Activated effector memory CD4-positive, alpha-beta T cell treated with anti-CD3 and anti-CD28 coated beads, Interleukin-2, amount 50 U/mL, for 16 hours (primary cell): ENCODE measurements around the gene IZUMO4.
"Not testable (repeated sequence)": the region's sequence is repeated elsewhere in the genome, so short reads cannot be mapped to it uniquely, and the experiment has no call there.

ENCODE experiments used
- DNase-seq: peaks from one replicate; pipeline ENCODE4 v3.0.0-alpha.2; 2020

Gene IZUMO4

DNA sequence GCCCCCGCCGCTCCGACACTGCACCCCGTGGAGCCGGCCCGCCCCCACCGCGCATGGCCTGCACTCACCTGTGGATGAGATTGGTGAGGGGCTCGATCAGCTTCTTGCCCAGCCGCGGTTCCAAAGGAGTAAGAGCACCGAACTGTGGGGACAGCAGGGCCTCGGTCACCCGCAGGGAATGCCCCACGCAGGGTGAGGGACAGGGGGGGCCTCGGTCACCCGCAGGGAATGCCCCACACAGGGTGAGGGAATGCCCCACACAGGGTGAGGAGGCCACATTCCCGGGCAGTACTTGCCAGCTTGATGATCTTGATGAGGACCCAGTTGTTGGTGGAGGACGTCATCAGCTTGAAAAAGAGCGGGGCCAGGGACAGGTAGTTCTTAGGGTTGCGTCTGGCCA, 32.3 kb downstream of the IZUMO4 start:
- DNase-seq, result no peak

DNA sequence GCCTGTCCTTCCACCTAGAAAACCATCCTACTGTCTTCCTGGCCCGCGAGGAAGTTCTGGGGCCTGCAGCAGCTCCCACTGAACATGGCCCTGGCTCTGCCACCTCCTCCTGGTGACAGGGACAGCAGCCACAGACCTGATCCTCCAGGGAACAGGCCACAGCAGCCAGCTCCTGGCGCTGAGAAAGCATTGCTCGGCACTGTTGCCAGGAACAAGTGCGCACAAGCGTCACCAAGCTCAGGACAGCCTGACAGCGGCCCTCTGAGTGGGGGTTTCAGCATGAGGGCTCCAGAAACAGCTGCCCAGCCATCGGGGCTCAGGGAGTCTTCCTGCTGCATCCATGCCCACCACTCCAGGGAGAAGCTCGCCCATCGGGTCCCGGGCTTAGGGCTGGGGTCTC, 32.8 kb downstream of the IZUMO4 start:
- DNase-seq, result no peak

DNA sequence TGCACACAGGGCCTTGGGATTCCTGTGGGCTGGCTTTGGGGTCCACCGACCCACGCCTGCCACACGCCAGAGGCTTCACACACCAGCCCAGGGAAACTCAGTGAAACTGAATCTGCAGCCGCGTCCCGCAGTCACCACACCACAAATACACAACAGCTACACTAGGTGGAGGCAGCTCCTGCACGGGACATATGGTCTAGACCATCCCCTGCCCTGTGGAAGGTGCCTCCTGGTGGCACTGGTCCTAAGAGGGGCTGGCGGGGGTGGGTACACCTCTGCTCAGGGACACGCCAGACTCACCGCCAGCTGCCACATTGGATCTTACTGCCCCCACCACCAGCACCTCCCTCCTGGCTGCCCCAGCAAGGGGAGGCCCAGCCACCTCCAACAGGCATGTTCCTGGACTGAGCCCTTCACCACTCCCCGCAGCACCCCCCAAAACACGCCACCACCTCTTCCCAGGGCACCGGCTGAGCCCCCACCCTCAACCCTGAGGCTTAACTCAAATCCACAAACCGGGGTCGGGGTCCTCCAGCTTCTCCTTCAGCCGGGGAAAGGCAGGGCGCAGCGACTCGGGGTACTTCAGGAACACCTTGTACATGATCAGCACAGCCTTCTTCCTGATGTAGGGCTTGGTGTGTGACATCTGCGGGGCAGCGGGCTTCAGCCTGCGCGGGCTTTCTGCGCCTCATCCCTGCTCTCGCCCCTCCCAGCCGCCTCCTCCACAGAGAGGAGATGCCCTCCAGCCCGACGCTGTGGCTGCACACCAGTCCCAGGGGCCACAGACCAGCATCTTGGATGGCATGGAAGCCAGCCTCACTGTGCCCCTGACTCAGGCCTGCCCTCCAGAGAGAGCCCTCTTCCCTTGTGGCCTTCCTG, 33.4 kb downstream of the IZUMO4 start:
- DNase-seq, result no peak

DNA sequence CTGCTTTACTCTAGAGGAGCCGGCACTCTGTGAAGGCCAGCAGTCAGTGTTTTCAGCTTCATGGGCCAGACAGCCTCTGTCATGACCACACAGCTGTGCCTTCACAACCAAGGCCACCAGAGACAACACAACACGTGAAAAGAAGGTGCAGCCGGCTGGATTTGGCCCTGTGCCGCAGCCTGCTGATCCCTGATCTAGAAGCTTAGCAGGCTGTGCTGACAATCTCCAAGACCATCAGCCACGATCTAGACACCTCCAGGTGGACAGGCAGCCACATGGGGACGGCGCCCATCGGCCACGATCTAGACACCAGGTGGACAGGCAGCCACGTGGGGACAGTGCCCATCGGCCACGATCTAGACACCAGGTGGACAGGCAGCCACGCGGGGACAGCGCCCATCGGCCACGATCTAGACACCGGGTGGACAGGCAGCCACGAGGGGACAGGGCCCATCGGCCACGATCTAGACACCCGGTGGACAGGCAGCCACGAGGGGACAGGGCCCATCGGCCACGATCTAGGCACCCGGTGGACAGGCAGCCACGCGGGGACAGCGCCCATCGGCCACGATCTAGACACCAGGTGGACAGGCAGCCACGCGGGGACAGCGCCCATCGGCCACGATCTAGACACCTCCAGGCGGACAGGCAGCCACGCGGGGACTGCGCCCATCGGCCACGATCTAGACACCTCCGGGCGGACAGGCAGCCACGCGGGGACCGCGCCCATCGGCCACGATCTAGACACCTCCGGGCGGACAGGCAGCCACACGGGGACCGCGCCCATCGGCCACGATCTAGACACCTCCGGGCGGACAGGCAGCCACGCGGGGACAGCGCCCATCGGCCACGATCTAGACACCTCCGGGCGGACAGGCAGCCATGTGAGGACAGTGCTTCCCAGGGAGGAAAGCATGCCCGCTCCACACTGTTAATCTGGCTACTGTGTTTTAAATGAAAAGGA, 34.6 kb downstream of the IZUMO4 start:
- not testable (repeated sequence) for DNase-seq

DNA sequence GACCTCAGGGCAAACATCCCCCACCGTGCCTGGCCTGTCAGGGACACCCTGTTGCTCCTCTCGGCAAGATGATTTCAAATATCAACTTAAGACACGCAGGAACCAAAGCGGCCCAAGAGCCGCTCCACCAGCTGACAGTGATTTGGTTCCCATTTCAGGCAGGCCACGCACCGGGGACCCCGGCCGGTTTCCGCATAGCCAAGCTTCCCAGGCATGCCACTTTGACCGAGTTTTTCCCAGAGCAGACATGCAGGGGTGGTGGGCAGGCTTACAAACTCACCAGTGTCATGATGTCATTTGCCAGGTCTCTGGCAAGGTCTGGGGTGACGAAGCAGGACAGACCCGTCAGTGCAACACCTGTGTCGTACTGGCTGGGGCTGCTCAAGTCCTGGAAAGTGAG, 35.5 kb downstream of the IZUMO4 start:
- DNase-seq, result no peak

DNA sequence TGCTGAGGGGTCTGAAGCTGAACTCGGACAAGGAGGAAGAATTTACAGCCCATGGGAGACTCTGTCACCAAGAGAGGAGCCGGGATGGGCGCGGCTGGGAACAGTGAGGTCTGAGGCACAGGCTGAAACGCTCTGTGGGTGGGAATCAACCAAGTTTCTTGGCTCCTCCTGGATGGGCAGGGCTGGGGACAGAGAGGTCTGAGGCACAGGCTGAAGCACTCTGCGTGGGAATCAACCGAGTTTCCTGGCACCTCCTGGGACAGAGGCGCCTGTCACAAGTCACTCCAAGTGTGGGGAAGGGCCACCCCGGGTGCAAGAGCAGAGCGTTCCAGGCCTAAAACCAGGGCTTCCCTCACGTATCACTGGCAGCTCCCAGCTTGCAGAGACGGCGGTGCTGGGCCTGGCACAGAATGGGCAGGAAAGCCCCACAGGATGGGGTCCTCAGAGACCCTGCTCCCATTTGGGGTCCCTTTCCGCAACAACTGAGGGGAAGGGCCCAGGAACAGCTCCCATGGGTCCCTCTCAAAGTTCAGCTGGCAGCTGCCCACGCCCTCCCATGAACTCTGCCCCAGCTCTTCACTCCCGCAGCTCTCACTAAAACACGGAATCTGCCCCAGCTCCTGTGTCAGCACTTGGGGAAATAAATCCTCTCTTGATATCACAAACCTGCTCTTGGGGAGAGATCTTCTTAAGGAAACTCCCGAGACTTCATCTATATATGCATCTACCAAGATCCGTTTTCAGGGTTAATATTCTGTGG, 36.2 kb downstream of the IZUMO4 start:
- DNase-seq, result no peak

DNA sequence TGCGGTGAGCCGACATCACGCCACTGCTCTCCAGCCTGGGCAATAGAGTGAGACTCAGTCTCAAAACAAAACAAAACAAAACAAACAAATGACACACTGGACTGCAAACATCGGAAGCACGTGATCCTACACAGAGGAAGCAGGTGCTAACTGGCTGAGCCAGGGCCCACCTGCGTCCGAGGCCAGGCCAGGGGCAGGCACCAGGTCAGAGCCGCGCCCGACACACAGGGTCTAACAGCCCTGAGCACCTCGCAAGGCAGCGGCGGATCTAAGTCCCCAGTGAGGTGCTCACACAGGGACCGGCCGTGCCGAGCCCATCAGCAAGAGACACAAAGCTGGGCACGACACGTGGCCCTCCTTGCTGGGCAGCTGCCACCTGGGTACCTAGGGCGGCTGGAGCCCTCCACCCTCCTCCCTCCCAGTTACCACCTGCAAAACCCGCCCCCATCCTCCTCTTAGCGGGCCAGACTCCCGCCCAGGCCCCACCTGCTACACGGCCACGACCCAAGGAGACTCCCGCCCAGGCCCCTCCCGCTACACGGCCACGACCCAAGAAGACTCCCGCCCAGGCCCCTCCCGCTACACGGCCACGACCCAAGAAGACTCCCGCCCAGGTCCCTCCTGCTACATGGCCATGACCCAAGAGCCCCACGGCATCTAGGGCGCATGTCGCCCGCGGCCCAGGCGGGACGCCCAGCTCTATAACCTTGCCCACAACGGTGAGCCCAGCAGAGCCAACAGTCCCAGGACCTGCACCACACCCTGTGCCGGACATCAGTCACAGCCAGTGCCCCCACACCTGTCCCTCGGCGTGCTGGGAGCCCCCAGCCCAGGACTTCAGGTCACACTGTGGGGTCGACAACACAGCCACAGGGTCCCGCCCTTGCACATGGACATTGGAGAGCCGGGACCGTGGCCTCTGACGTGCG, 39.0 kb downstream of the IZUMO4 start:
- DNase-seq, result no peak

DNA sequence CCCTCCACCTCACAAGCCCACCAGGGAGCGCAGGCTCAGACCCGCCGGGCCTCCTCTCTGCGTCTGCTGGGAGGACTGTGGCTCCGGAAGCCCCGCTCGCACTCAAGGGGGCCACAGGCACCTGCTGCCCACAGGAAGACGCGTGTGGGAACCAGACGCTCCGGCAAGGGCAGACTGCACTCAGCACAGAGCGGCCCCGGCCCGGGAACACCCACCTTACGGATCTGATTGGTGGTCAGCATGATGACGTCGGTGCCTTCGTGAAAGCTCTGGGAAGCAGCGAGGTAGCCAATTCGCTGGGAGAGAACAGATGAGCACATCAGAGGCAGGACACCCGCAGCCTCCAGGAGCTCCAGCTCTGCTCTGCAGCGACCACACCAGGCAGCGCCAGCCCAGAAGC, 40.1 kb downstream of the IZUMO4 start:
- DNase-seq, result no peak

DNA sequence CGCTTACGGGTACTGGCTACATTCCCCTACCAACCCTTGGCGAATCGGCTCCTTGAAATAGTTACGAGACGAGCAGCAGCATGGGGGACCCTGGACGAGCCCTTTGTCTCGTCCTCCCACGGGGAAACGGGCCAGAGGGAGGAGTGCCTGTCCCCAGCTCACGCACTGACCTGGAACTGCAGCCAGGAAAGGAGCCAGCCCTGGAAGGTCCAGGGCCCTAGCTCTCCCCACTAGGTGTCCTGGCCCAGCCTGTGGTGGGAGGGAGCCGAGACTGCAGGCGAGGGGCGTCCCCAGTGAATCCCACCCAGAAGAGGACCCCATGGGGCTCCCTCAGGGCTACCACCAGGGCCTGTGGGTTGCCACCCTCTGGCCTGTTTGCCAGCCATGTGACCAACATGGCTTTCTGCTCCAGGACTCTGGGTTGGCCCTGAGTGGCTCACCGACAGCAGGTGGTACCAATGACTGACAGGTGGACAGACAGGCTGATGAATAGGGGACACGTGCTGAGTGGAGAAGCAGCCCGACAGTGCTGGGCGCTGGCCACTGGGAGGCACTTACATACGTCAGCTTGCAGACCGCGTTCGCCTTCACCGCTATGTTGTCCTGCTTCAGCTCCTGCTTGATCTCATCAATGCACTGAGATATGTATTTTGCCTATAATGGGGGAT, 41.5 kb downstream of the IZUMO4 start:
- DNase-seq, result no peak

DNA sequence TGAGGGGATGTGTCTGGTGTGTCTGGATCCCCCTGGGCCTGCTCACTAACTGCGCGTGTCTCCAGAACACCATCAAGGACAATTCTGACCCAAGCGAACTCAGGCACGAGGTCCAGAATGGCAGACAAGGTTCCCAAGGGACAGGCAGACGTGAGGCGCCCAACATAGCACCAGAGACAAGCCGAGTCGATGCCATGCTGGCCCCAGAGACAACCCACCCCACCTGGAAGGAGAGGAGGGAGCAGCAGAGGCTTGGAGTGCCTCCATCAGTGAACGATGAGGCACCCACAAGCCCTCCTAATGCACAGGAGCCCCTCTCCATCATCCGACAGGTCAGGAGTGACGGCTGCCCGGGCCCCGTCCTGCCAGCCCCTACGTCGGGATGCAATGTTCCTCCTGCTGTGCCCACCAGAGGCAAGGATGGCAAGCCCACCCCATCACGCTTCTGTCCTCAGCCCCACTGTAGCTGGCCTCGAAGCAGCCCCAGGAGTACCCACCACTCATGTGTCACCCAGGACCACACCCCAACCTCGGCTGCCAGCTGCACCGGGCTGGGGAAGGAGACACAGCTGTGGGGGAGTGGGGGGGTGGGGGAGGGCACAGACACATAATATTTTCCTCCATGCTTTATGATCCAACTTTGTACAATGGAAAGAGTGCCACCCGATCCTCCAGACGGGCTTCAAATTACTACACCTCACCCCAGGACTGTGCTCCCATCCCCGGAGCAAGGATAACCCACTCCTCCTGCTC, 42.8 kb downstream of the IZUMO4 start:
- DNase-seq, result no peak

DNA sequence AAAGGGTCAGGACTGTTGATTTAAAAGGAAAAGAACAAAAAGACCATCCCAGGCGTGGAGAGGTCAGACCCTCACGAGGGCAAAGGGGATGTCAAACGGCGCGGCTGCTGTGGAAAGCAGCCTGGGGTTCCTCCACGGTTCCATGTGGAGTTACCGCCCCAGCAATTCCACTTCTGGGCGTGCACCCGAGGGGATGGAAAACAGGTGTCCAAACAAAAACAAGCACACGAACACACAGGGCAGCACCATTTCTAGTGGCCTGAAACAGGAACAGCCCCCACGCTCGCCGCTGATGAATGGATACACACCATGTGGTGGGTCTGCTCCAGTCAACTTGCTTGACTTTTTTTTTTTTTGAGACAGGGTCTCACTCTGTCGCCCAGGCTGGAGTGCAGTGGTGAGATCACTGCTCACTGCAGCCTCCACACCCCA, 43.4 kb downstream of the IZUMO4 start:
- no peak for DNase-seq

DNA sequence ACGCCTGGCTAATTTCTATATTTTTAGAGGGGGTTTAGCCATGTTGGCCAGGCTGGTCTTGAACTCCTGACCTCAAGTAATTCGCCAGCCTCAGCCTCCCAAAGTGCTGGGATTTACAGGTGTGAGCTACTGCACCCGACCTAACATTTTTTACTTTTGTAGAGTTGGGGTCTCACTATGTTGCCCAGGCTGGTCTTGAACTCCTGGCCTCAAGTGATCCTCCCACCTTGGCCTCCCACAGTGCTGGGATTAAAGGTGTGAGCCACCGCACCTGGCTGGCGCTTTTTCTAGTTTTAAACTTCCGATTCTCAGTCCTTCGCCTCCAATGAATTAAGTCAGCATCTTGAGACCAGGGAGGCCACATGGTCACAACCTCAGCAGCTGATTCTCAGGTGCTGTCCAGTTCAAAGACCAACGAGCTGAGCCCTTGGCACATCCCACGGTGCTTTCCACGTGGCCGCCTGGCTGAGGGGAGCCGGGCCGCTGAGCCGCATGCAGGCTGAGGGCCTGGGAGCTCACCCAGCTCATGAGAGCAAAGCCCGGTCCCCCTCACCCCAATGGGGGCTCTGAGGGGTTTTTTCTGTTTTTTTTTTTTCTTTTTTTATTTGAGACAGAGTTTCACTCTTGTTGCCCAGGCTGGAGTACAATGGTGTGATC, 45.6 kb downstream of the IZUMO4 start:
- DNase-seq, result no peak

DNA sequence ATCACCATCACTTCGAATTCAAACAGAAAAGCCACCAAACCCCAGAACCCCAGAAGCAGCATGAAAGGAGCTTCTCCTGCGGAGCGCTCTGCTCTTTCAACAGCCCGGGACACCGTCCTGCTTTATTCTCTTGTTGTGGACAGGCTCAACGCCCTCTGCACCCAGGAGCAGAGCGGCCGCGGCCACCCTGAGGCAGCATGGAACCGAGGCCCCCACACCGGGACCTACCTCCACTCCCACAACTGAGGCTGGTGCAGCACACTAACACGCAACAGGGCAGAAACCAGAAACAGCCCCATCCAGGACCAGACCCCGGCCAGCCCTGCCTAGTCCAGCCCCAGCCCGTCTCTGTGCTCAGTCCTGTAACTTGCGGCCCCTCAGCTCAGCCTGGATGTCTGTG, 47.5 kb downstream of the IZUMO4 start:
- DNase-seq, result no peak

DNA sequence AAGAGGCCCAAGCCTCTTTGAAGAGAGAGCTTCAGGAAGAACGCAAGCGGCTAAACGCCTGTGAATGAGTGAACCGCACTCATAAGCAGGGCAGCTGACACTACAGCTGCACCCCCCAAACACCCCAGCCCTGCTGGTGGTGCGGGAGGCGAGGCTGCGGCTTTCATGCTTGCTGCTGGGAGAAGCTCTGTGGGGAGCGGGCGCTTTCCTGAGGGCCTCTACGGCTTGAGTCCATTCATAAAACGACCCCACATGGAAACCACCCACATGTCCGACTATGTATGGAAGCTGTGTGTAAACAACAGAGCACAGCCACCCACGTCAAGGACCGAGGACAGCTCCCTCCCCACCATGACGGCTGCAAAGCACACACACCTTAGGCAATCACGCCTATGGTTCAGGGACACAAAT, 49.1 kb downstream of the IZUMO4 start:
- DNase-seq, result no peak

DNA sequence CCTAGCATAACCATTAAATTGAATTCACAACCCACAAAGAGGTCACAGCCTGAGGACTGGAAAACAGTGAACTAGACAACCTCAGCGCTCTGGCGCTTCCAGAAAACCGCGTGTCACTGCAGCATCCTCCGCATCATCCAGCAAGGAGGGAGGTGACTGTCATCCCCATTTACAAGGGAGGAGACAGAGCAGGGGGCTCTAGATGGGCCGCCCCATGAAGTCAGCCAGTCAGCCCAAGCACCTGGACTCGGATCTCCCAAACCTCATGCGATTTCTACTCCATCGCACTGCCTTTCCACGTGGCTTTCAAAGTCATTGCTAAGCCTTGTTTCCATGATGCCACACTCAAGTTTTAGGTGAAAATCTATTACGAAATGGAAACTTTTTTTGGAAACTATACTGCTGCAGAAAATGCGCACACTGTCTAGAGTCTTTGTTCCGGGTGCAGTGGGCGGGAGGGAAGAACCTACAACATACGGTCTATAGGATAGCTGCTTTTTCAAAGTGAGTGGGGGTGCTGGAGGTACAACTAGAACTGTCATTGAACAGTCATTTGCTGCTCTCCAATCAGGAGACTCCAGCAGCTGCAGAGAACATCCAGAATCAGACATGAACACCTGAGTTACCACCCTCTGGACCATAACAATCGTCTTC, 51.9 kb downstream of the IZUMO4 start:
- DNase-seq, result no peak
